DND-41 (cell line): ENCODE measurements around the gene PTPRD.

Experiments used
- ATAC-seq: fragments of 200-7000 bp; cut with Tn5 transposase; 3 replicates; pipeline ENCODE4 v1.9.1; 2021; ENCODE audit warnings: low read depth; ENCODE audit not compliant: insufficient read depth
- DNase-seq: peaks from one replicate; pipeline ENCODE4 v3.0.0-alpha.2; 2020
- H2AFZ ChIP-seq: 2 replicates; pipeline ENCODE4 v1.6.0; 2012; ENCODE audit warnings: low read depth, low read length
- H3K27ac ChIP-seq: 2 replicates; pipeline ENCODE4 v1.5.1; 2012; ENCODE audit warnings: low read length, inconsistent platforms
- H3K27me3 ChIP-seq: fragments of 200-600 bp; sonication (generic); 2 replicates; pipeline ENCODE4 v1.6.0; 2012; ENCODE audit warnings: low read length, mild to moderate bottlenecking, inconsistent platforms; ENCODE audit not compliant: insufficient read depth, poor library complexity
- H3K36me3 ChIP-seq: 2 replicates; pipeline ENCODE4 v1.5.1; 2012; ENCODE audit warnings: low read length, inconsistent platforms; ENCODE audit not compliant: insufficient read depth
- H3K4me1 ChIP-seq: 2 replicates; pipeline ENCODE4 v1.5.1; 2012; ENCODE audit warnings: mild to moderate bottlenecking, low read length; ENCODE audit not compliant: insufficient read depth
- H3K4me2 ChIP-seq: 2 replicates; pipeline ENCODE4 v1.6.0; 2012; ENCODE audit warnings: mild to moderate bottlenecking, moderate library complexity, low read length, inconsistent platforms; ENCODE audit not compliant: insufficient read depth
- H3K4me3 ChIP-seq, 2 experiments: fragments of 200-600 bp in 1 of 2; shearing (Covaris generic) in 1 of 2; 2 replicates each; pipeline ENCODE4 v1.5.1; 2012 to 2016; ENCODE audit warnings: inconsistent platforms in 2 of 2, low read length in 2 of 2, mild to moderate bottlenecking in 2 of 2, low read depth in 1 of 2, moderate library complexity in 1 of 2
- H3K79me2 ChIP-seq: 2 replicates; pipeline ENCODE4 v1.6.0; 2012; ENCODE audit warnings: low read length, inconsistent platforms; ENCODE audit not compliant: insufficient read depth
- H3K9ac ChIP-seq: 2 replicates; pipeline ENCODE4 v1.6.0; 2012; ENCODE audit warnings: low read depth, mild to moderate bottlenecking, inconsistent platforms, low read length, moderate library complexity
- H3K9me3 ChIP-seq: 2 replicates; pipeline ENCODE4 v1.5.1; 2012; ENCODE audit warnings: low read length, moderate library complexity, mild to moderate bottlenecking, inconsistent platforms; ENCODE audit not compliant: insufficient read depth, severe bottlenecking
- H4K20me1 ChIP-seq: 2 replicates; pipeline ENCODE4 v1.6.0; 2012; ENCODE audit warnings: low read length; ENCODE audit not compliant: insufficient read depth
- EZH2 ChIP-seq: IDR thresholded peaks from 3 replicates; pipeline ENCODE4 v1.6.1; 2012; ENCODE audit warnings: borderline replicate concordance, low read depth, mild to moderate bottlenecking, moderate library complexity, low read length, inconsistent platforms; ENCODE audit not compliant: severe bottlenecking
- TF ChIP-seq, protein P1 (sequence below): IDR thresholded peaks from 2 replicates; pipeline ENCODE4 v1.5.1; 2012; ENCODE audit warnings: borderline replicate concordance, low read length, moderate library complexity, mild to moderate bottlenecking; ENCODE audit not compliant: poor library complexity, severe bottlenecking; ENCODE audit errors: extremely low read depth

The PTPRD gene

DNA sequence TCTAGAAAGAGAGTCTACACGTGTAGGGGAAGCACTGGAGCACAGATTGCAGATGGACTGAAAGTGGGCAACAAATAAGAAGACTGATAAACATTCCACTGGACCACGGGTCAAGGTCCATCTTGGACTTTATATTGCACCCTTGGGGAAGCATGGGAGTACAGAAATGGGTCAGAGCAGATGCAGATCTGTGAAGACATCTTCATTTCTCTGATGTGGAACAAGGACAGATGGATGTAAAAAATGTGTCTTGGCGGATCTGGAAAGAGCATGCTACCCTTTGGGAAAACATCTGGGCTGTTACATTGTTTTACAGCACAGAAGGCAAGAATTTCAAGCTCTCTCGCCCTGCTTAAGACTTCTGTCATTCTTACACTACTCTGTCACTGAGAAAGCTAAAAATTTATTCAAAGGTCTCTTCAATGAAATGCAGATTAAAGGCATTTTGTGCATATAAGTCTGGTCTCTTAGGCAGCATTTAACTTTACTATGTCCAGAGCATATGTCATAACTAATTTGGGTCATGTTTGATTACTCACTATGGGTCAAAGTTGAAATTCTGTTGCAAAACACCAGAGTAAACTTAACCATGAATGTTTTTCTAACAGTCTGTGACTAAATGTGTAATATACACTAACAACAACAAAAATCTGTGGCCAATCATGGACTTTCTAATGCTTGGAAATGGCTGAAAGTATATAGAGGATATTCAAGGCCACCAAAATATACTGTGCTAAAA lies 2056.9 kb downstream of the PTPRD start:
- Histone ChIP-seq H2AFZ (no peak overlapping the region), H3K27ac (no peak overlapping the region), H3K9me3 (no peaks in the 10 kb centered on the region), H3K27me3 (no peaks in the 10 kb centered on the region), H3K36me3 (no peaks in the 10 kb centered on the region), H3K79me2 (no peaks in the 10 kb centered on the region), H4K20me1 (no peaks in the 10 kb centered on the region), H3K4me1 (no peaks in the 10 kb centered on the region), H3K4me3 (no peak overlapping the region), H3K9ac (no peak overlapping the region), H3K4me2 (no peak overlapping the region)
- no peak for DNase-seq
- no peak for TF ChIP-seq EZH2
- TF ChIP-seq, protein P1, sequence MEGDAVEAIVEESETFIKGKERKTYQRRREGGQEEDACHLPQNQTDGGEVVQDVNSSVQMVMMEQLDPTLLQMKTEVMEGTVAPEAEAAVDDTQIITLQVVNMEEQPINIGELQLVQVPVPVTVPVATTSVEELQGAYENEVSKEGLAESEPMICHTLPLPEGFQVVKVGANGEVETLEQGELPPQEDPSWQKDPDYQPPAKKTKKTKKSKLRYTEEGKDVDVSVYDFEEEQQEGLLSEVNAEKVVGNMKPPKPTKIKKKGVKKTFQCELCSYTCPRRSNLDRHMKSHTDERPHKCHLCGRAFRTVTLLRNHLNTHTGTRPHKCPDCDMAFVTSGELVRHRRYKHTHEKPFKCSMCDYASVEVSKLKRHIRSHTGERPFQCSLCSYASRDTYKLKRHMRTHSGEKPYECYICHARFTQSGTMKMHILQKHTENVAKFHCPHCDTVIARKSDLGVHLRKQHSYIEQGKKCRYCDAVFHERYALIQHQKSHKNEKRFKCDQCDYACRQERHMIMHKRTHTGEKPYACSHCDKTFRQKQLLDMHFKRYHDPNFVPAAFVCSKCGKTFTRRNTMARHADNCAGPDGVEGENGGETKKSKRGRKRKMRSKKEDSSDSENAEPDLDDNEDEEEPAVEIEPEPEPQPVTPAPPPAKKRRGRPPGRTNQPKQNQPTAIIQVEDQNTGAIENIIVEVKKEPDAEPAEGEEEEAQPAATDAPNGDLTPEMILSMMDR, result no peak
- ATAC-seq, result no peak

DNA sequence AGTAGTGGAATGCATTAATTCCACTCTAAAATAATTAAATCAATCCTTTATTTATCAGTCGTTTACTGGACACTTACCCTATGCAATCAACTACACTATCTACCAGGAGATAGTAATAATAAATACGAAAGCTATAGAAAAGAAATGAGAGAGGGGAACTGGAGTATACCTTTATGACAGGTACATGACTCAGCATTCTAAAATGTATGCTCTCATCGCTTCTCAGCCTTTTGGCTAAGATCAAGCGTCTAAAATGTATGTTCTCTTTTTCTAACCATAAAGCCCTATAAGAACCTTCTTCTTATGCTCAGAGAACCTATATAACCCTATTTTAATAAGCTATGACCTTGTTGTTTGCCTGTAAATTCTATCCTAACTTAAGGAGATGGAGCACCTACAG lies 2059.4 kb downstream of the PTPRD start:
- ATAC-seq (no peak), DNase-seq (no peak)
- no peak overlapping the region for H3K9ac ChIP-seq
- H3K4me2 ChIP-seq, result no peak overlapping the region
- no peak overlapping the region for H3K4me3 ChIP-seq
- H3K9me3 ChIP-seq, result no peaks in the 10 kb centered on the region
- no peaks in the 10 kb centered on the region for H3K79me2 ChIP-seq
- no peaks in the 10 kb centered on the region for H3K27me3 ChIP-seq
- TF ChIP-seq, protein P1, result no peak
- no peak for TF ChIP-seq EZH2
- no peak overlapping the region for H3K27ac ChIP-seq
- no peaks in the 10 kb centered on the region for H4K20me1 ChIP-seq
- no peaks in the 10 kb centered on the region for H3K4me1 ChIP-seq
- no peaks in the 10 kb centered on the region for H3K36me3 ChIP-seq
- no peak overlapping the region for H2AFZ ChIP-seq

DNA sequence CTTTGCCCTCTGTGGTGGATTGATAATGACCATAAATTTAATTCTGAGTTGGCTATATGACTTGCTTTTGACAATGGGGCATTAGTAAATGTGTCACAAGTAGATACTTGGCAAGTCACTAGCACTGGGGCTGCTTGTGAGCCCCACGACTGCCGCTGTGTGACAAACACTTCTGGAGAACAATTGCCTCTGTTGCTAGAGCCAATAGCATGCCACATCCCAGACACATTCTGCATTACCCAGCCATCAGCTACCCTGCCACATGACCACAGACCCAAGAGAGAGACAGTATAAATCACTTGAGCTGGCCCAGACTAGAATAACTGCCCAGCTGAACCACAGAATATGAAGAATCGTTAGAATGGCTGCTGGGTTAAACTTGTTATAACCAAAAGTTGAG lies 2060.1 kb downstream of the PTPRD start:
- DNase-seq (no peak), ATAC-seq (no peak)
- Histone ChIP-seq H4K20me1 (no peaks in the 10 kb centered on the region), H3K27me3 (no peaks in the 10 kb centered on the region), H3K27ac (no peak overlapping the region), H3K4me3 (no peak overlapping the region), H3K9ac (no peak overlapping the region), H3K9me3 (no peaks in the 10 kb centered on the region), H2AFZ (no peak overlapping the region), H3K36me3 (no peaks in the 10 kb centered on the region), H3K4me1 (no peaks in the 10 kb centered on the region), H3K4me2 (no peak overlapping the region), H3K79me2 (no peaks in the 10 kb centered on the region)
- TF ChIP-seq EZH2, result no peak
- TF ChIP-seq, protein P1, result no peak
